Putamen (tissue), 1 donor: ENCODE data around the gene RPS13.
"Not testable (repeated sequence)": the region's sequence is repeated elsewhere in the genome, so short reads cannot be mapped to it uniquely, and the experiment has no call there.

Experiments used
- DNase-seq: peaks from one replicate; pipeline ENCODE4 v3.0.0-alpha.2; 2016; ENCODE audit warnings: low spot score

The RPS13 gene

DNA sequence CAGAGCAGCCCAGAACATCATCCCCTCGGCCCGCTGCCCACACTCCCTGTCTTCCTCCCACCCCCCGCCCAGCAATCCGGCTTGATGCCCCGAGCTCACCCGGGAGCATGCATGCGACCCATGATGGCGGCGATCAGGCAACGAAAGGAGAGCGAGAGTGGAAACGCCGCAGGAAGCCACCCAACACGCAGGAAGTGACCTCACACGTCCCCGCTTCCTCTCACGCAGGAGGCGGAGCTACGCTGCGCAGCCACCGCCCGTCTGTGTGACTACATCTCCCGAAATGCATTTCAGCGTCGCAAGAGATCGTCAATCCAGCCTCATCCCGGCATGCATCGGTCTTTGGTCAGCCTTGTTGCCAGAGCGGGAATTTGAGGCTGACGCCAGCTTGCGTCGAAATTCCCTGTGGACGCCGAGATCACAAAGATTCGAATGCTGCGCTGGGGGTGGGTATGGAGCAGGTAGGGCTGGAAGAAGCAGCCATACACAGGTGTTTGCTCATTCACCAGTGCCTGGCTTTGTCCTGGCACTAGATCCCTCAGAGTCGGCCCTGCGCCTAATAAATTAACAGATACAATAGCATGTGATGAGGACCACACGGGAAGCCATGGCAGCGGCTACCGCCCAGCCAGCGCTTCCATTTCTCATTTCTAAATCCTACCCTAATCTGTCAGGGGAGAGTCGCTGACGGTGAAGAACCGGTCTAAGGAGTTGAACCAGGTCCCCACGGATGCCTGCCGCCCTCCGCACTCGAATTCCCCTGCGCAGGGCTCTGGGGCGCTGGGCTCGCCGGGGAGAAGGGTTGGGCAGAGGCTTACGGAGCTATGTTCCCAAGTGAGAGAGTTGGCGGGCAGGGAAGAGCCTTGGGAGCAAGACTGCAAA lies at the start of gene RPS13:
RPS13 (minus strand) TSS at position 148 of the 882 bp plus-strand sequence; CDS start at position 122, 26 bp downstream.
- peak; percentile 99 for DNase-seq

DNA sequence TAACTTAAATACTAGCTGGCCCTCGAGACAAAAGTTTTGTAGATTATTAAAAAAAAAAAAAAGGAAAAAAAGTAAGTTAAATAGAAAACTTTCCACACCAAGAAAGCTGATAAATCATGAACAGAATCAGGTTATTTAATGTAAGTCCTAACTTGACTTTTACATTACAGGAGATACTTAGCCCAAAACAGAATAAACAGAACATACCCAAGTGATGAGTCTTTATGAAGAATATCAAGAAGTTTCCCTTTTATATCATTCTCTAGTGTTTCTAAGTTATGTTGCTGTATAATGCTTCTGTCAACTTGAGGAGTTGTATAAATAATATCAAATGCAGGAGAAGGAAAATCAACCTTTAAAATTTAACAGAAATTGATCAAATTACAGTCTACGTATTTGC lies 44.5 kb upstream of the RPS13 start:
- no peak for DNase-seq

DNA sequence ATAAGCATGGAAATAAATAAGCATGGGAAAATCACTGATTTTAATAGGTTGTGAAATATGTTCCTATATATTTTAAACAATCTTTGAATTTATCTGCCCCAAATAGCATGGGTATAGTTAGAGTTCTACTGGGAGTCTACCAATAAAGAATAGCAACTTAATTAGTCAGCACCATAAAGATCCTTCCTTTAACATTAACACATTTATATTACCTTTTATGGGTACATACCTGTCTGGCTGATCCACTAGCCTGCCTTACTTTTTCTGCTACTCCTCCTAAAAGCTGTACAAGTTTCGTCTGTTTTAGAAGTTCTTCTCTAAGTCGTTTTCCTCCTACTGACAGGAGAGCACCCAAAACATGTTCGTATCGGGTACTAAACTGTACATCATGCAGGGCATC lies 39.8 kb upstream of the RPS13 start:
- DNase-seq = no peak

DNA sequence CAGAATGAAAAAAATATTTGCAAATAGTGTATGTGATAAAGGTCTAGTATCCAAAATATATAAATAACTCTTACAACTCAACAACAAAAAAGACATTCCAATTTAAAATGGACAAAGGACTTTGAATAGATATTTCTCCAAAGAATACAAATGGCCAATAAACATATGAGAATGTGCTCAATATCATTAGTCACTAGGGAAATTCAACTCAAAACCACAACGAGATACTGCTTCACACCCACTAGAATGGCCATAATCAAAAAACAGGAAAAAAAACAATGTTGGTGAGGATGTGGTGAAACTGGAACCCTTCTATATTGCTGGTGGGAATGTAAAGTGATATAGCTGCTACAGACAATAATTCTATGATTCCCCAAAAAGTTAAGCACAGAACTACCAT lies 38.6 kb upstream of the RPS13 start:
- DNase-seq = no peak

DNA sequence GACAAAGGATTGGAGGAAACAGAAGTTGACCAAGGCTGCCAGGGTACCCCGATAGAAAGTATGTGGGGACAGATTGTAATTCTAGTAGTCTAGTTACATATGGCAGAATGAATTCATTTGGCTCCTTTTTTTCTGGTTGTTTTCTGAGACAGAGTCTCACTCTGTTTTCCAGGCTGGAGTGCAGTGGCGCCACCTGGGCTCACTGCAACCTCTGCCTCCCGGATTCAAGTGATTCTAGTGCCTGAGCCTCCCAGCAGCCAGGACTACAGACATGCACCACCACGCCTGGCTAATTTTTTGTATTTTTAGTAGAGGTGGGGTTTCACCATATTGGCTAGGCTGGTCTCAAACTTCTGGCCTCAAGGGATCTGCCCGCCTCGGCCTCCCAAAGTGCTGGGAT lies 30.3 kb upstream of the RPS13 start:
- not testable (repeated sequence) for DNase-seq

DNA sequence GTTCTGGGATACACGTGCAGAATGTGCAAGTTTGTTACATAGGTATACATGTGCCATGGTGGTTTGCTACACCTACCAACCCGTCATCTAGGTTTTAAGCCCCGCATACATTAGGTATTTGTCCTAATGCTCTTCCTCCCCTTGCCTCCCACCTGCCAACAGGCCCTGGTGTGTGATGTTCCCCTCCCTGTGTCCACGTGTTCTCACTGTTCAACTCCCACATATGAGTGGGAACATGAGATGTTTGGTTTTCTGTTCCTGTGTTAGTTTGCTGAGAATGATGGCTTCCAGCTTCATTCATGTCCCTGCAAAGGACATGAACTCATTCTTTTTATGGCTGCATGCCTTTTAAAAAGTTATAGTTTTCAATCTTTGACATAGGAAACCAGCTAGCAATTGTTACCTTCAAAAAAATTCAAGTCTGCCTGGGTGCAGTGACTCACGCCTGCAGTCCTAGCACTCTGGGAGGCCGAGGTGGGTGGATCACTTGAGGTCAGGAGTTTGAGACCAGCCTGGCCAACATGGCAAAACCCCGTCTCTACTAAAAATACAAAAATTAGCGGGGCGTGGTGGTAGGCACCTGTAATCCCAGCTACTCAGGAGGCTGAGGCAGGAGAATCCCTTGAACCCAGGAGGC lies 28.1 kb upstream of the RPS13 start:
- DNase-seq = peak; percentile 22

DNA sequence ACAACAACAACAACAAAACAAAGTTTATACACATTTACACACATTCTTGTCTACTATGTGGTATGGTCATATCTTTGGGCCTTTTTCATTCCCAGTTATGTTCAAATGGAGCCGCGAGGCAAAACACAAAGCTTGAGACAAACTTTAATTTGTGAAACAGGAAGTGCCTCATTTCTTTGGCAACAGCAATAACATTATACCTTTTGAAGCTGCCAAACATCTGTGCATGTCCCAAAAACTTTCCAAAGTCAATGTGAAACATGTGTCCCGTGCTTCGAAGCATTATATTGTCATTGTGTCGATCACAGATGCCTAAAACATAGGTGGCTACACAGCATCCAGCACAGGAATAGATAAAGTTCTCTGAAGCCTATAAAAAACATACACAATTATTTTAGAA lies 25.0 kb upstream of the RPS13 start:
- no peak for DNase-seq

DNA sequence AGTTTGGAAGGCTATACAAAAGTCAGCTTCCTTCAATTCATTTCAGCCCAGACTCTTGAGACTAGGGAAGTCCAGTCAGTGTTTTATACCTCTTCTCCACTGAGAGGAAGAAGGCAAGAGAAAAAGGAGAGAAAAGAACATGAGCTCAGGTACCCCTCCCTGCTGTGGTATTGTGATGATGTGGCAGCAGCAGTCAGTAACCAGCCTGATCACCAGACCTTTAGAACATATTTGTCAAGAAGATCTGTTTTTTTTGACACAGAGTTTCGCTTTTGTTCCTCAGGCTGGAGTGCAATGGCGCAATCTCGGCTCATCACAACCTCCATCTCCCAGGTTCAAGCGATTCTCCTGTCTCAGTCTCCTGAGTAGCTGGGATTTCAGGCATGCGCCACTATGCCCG lies 21.2 kb upstream of the RPS13 start:
- no peak for DNase-seq

DNA sequence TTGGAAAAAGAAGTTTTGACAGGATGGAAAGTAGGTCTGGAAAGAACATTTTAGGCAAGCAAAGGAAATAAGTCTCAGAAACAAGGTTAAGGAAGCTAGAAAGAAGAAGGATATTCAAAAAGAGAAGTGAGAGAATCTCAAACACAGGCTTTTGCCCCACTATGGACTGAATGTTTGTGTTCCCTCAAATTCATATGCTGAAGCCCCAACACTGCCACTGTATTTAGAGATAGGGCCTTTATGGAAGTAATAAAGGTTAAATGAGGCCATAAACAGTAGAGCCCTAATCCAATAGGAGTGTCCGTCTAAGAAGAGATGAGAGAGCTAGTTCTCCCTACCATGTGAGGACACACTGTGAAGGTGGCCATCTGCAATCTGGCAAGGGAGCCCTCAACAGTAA lies 20.6 kb upstream of the RPS13 start:
- DNase-seq = no peak

DNA sequence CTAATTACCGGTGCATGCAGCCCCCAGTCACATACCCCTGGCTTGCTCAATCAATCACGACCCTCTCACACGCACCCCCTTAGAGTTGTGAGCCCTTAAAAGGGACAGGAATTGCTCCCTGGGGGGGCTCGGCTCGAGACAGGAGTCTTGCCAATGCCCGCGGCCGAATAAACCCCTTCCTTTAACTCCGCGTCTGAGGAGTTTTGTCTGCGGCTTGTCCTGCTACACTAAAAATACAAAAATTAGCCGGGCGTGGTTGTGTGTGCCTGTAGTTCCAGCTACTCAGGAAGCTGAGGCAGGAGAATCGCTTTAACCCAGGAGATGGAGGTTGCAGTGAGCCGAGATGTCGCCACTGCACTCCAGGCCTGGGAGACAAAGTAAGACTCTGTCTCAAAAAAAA lies 8.5 kb upstream of the RPS13 start:
- DNase-seq = not testable (repeated sequence)

DNA sequence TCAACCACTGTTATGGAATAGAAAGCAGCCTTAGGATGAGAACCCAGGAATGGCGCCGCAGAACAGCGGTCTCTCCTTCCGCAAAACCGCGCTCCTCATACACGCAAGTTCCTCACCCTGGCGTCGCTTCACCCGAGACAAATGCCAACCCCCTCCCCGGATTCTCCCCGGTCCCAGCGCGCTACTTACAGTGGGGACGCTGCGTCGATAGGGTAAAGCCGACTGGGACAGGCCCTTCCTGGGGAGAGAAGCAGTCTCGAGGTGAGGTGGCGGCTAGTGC lies 287 bp downstream of the RPS13 start:
- no peak for DNase-seq

DNA sequence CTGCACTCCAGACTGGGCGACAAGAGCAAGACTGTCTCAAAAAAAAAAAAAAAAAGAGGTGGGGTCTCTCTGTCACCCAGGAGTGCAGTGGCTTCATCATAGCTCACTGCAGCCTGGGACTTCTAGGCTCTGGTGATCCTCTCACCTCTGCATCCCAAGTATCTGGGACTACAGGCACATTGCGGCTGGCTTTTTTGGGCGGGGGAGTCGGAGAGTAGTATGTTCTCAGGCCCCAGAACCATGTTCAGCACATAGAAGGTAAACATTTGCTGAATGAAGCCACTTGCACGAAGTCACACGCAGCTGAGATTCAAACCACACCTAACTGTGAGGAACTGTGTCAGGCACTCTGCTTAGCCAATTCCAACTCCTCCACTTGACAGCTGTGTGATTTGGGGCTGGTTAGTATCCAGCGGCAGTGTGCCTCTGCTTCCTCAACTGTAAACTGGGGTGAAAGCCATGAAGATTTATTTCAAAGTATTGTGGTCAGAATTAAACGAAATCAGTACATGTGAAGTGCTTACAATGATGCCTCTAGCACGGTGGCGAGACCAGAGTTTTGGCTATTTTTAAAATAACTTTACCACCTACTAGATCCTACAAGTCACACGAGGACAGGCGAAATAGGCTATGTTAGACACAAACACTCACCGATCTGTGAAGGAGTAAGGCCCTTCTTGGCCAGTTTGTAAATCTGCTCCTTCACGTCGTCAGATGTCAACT lies 789 bp downstream of the RPS13 start:
- DNase-seq = peak; percentile 16

DNA sequence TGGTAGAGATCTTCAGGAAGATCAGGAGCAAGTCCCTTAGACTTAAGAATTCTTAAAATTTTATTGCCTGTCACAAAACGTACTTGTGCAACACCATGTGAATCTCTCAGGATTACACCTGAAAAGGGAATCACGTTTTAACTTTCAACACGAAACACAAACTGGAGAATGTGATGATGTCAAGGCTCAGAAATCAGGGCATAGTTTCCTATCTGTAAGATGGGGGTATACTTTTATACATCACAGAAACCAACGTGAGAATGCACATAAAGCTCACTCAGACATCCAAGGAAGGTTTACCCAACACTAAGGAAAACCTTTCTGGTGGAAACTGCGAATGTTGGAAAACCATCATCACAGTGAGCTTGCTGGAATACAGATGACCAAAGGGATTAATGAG lies 2.0 kb downstream of the RPS13 start:
- no peak for DNase-seq

DNA sequence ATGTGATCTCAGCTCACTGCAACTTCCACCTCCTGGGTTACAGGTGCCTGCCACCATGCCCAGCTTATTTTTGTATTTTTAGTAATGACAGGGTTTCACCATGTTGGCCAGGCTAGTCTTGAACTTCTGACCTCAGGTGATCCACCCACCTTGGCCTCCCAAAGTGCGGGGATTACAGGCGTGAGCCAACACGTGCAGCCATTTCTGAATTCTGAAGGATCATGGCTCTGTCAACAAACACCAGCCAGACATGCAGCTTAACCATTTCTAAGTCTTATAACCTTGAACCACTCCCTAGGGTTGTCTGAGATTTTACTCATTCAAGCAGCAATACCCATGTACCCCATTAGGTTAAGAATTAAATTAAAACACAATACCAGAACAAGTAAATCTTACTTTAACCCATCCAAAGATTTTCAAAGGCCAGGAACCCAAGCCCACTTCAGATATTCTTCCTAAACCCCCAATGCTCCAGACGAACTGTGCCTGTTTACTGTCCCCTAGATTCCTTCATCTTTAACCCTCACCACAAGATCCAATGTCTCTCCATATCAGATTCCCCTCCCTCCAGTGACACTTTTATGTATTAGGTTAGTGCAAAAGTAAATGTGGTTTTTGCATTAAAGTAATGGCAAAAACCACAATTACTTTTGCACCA lies 4.0 kb downstream of the RPS13 start:
- no peak for DNase-seq

DNA sequence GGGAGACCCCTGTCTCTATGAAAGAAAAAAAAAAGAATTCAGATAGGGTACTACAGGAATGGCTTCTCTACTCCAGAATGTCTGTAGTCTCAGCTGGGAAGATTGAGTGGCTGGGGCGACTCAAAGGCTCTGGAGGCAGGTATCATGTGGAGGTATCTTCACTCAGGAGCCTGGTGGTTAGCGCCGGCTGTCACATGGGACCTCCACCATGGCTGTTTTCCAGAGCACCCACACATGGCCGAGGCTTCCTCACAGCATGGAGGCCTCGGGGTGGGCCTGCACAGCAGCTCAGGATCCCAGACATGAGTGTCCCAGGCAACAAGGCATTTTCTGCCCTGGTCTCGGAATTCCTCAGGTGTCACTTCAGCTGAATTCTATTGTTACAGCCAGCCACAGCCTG lies 10.1 kb downstream of the RPS13 start:
- no peak for DNase-seq

DNA sequence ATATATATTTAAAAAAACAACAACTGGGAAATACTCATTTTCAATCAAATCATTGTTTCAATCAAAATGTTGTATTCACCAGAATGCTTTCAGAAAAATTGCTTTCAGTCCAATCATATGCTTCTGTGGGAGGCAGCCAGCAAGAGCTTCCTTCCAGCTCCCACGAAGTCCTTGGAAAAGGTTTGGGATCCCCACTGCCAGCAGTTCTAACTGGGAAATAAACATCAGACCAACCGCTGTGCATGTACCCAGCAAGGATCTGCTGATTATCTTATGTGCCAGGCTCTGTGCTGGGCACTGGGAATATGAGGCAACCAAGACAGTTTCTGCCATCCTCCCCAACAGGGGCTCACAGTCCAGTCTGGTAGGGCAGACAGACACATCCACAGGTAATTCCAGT lies 10.8 kb downstream of the RPS13 start:
- DNase-seq = peak; percentile 26

DNA sequence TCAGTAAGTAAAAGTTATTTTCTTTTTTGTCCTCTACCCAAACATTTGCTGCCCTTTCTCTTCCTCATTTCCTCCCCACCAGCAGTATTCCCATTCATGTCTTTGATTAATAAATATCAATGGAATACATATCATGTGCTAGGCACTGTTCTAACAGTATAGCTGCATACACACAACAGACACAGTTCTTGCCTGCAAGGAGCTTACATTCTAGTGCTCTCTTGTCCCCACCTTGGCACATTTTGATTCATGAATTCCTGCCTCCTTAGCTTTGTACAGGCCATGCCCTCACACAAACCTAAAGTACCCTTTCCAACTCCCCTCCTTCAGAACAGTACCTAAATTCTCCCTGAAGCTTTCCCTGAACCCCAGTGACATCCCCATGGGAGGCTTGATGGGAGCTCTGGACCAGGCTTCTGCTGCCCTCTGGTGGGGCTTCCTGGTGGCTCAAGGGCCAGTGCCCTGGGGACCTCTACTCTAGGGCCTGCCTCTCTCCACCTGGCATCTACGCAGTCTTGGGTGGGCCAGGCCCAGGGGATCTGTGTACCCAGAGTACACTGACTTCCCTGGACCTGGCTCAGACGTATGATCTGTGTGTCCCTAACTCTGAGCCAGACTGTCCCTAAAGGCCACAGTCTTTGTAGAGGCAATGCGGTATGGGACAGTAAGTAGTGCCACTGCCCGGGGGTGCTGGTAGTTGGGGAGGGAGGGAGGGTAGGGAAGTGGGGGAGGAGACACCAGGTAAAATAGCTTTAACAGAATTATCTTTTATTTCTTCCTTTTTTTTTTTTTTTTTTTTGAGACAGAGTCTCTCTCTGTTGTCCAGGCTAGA lies 14.1 kb downstream of the RPS13 start:
- peak; percentile 34 for DNase-seq

DNA sequence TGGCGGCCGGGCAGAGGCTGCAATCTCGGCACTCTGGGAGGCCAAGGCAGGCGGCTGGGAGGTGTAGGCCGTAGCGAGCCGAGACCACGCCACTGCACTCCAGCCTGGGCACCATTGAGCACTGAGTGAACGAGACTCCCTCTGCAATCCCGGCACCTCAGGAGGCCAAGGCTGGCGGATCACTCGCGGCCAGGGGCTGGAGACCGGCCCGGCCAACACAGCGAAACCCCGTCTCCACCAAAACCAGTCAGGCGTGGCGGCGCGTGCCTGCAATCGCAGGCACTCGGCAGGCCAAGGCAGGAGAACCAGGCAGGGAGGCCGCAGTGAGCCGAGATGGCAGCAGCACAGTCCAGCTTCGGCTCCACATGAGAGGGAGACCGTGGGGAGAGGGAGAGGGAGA lies 26.3 kb downstream of the RPS13 start:
- DNase-seq = not testable (repeated sequence)

DNA sequence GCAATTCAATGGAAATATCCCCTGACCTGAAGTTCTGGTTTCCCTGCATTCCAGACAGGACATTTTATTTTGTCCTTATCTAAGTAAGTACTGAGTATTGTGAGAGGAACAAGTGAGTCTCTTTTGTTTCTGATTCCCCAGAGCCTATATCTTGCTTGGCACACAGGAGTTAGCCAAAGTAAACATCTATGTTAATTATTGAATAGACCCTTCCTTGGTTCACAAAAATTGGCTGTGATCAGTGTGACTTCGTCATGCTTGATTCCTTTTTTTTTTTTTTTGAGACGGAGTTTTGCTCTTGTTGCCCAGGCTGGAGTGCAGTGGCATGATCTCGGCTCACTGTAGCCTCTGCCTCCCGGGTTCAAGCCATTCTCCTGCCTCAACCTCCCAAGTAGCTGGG lies 29.0 kb downstream of the RPS13 start:
- not testable (repeated sequence) for DNase-seq

DNA sequence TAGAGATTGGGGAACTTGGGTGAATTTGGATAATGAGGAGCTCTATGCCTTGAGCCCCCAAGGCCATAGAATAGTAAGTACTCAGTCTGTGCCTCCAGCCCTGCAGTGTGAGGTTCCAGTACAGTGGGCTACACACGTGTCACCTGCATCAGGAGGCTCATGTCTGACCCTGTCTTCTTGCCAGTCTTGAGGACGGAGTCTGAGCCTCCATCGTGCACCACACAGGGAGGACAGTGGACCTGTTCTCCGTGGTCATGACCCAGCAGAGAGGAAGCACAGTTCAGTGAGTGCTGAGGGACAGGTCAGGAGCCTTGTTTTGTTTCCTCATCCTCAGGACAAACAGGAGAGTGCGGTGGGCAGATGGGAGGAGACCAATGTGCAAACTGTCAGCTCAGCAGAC lies 30.8 kb downstream of the RPS13 start:
- no peak for DNase-seq
